ENCODE data around the gene FZD2. TPM values are rescaled to one million over a fixed set of nuclear protein-coding genes. Genes with fewer than 3 reads are reported as not detected.

The FZD2 gene
- total RNA-seq, 1 experiment from 2014 or later = 12.8 TPM

DNA sequence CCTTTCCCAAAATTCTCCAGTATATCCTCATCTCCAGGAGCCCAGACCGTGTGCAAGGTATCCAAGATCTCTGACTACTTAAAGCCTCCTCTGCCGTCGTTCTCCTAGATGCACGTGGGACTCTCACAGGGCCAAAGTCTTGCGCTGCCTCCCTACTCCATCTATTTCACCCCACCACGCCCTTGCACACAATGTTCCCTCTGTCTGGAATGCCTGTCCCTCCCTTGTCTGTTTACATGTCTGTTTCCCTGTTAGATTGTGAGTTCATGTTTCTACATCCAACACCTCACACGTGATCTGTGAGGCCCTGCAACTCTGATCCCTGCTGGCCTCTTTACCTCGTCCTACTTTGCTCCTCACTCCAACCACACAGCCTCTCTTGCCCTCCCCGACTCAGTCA lies 4.9 kb upstream of the FZD2 start:
- ChIA-PET POLR2A (no interaction called here), RAD21 (ENCODE audit: low non-redundant PET in 1 of 2, low total read pairs in 2 of 2, uncharacterized antibody in 2 of 2, unreplicated experiment in 2 of 2) (no interaction called here), CTCF (no interaction called here)
- Histone ChIP-seq H3K4me3 (replicated peaks in 1 of 2; ENCODE audit: low read depth in 1 of 2, low read length in 2 of 2) (no peak overlapping the region), H3K79me2 (ENCODE audit: insufficient read depth, low read length) (no peaks in the 10 kb centered on the region), H2AFZ (ENCODE audit: low read depth, low read length, poor library complexity, severe bottlenecking) (no peak overlapping the region), H3K27ac (ENCODE audit: low read depth, low read length) (no peak overlapping the region), H3K27me3 (ENCODE audit: insufficient read depth, low read length) (no peaks in the 10 kb centered on the region), H3K4me2 (ENCODE audit: low read length) (no peak overlapping the region), H3K9me2 (ENCODE audit: insufficient read depth) (no peaks in the 10 kb centered on the region), H3K4me1 (ENCODE audit: control insufficient read depth in 1 of 2, insufficient read depth in 2 of 2, low read length in 2 of 2) (peaks cover 4 to 30% of the 10 kb centered on the region in 2 experiments), H3K9me3 (ENCODE audit: control insufficient read depth in 1 of 2, insufficient read depth in 1 of 2, low read depth in 1 of 2, low read length in 2 of 2) (no peaks in the 10 kb centered on the region), H3K36me3 (ENCODE audit: control insufficient read depth in 1 of 2, insufficient read depth in 2 of 2, low read length in 2 of 2) (no peaks in the 10 kb centered on the region), H4K20me1 (ENCODE audit: insufficient read depth) (no peaks in the 10 kb centered on the region), H3K9ac (ENCODE audit: low read length) (no peak overlapping the region)
- DNase-seq (ENCODE audit: low read depth, low spot score) (no peak), ATAC-seq (no peak)
- TF ChIP-seq RAD21 (IDR thresholded peaks at IDR 0.05; ENCODE audit: low read depth) (no peak), ZNF274 (IDR thresholded peaks at IDR 0.05; ENCODE audit: low read depth, low read length) (no peak), CBX3 (IDR thresholded peaks at IDR 0.05; ENCODE audit: low read depth) (no peak), YY1 (IDR thresholded peaks at IDR 0.05; ENCODE audit: extremely low read depth, insufficient replicate concordance, low read depth, low read length) (no peak), CEBPB (IDR thresholded peaks at IDR 0.05; ENCODE audit: low read depth) (no peak), ELF1 (IDR thresholded peaks at IDR 0.05; ENCODE audit: borderline replicate concordance, low read depth) (no peak), EZH2phosphoT487 (IDR thresholded peaks at IDR 0.05; ENCODE audit: borderline replicate concordance) (no peak), SIN3A (IDR thresholded peaks at IDR 0.05; ENCODE audit: low read depth) (no peak), FOSL1 (IDR thresholded peaks at IDR 0.05; ENCODE audit: low read depth) (no peak), TCF7L2 (IDR thresholded peaks at IDR 0.05; ENCODE audit: borderline replicate concordance, extremely low read depth, insufficient read depth, insufficient read length) (no peak), POLR2AphosphoS5 (IDR thresholded peaks at IDR 0.05; ENCODE audit: low read depth, low read length) (no peak), SRF (IDR thresholded peaks at IDR 0.05; ENCODE audit: low read depth) (no peak), EZH2 (IDR thresholded peaks at IDR 0.05) (no peak), SP1 (IDR thresholded peaks at IDR 0.05; ENCODE audit: low read depth) (no peak), POLR2A (IDR thresholded peaks at IDR 0.05; ENCODE audit: borderline replicate concordance, extremely low read depth, insufficient read depth, insufficient read length) (no peak)
- TF ChIP-seq, protein P1, sequence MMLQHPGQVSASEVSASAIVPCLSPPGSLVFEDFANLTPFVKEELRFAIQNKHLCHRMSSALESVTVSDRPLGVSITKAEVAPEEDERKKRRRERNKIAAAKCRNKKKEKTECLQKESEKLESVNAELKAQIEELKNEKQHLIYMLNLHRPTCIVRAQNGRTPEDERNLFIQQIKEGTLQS (IDR thresholded peaks at IDR 0.05) = no peak
- TF ChIP-seq, protein P2, sequence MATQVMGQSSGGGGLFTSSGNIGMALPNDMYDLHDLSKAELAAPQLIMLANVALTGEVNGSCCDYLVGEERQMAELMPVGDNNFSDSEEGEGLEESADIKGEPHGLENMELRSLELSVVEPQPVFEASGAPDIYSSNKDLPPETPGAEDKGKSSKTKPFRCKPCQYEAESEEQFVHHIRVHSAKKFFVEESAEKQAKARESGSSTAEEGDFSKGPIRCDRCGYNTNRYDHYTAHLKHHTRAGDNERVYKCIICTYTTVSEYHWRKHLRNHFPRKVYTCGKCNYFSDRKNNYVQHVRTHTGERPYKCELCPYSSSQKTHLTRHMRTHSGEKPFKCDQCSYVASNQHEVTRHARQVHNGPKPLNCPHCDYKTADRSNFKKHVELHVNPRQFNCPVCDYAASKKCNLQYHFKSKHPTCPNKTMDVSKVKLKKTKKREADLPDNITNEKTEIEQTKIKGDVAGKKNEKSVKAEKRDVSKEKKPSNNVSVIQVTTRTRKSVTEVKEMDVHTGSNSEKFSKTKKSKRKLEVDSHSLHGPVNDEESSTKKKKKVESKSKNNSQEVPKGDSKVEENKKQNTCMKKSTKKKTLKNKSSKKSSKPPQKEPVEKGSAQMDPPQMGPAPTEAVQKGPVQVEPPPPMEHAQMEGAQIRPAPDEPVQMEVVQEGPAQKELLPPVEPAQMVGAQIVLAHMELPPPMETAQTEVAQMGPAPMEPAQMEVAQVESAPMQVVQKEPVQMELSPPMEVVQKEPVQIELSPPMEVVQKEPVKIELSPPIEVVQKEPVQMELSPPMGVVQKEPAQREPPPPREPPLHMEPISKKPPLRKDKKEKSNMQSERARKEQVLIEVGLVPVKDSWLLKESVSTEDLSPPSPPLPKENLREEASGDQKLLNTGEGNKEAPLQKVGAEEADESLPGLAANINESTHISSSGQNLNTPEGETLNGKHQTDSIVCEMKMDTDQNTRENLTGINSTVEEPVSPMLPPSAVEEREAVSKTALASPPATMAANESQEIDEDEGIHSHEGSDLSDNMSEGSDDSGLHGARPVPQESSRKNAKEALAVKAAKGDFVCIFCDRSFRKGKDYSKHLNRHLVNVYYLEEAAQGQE (IDR thresholded peaks at IDR 0.05; ENCODE audit: low read depth) = no peak
- TF ChIP-seq, protein P3, sequence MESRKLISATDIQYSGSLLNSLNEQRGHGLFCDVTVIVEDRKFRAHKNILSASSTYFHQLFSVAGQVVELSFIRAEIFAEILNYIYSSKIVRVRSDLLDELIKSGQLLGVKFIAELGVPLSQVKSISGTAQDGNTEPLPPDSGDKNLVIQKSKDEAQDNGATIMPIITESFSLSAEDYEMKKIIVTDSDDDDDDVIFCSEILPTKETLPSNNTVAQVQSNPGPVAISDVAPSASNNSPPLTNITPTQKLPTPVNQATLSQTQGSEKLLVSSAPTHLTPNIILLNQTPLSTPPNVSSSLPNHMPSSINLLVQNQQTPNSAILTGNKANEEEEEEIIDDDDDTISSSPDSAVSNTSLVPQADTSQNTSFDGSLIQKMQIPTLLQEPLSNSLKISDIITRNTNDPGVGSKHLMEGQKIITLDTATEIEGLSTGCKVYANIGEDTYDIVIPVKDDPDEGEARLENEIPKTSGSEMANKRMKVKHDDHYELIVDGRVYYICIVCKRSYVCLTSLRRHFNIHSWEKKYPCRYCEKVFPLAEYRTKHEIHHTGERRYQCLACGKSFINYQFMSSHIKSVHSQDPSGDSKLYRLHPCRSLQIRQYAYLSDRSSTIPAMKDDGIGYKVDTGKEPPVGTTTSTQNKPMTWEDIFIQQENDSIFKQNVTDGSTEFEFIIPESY (IDR thresholded peaks at IDR 0.05; ENCODE audit: extremely low read depth, insufficient replicate concordance, low read length) = no peak
- TF ChIP-seq, protein P4, sequence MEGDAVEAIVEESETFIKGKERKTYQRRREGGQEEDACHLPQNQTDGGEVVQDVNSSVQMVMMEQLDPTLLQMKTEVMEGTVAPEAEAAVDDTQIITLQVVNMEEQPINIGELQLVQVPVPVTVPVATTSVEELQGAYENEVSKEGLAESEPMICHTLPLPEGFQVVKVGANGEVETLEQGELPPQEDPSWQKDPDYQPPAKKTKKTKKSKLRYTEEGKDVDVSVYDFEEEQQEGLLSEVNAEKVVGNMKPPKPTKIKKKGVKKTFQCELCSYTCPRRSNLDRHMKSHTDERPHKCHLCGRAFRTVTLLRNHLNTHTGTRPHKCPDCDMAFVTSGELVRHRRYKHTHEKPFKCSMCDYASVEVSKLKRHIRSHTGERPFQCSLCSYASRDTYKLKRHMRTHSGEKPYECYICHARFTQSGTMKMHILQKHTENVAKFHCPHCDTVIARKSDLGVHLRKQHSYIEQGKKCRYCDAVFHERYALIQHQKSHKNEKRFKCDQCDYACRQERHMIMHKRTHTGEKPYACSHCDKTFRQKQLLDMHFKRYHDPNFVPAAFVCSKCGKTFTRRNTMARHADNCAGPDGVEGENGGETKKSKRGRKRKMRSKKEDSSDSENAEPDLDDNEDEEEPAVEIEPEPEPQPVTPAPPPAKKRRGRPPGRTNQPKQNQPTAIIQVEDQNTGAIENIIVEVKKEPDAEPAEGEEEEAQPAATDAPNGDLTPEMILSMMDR (IDR thresholded peaks at IDR 0.05 in 2 of 3, conservative IDR thresholded peaks at IDR 0.05 in 1 of 3; ENCODE audit: borderline replicate concordance in 1 of 3, insufficient read depth in 1 of 3, low read depth in 2 of 3, low read length in 2 of 3) = no peak
- TF ChIP-seq, protein P5, sequence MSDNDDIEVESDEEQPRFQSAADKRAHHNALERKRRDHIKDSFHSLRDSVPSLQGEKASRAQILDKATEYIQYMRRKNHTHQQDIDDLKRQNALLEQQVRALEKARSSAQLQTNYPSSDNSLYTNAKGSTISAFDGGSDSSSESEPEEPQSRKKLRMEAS (IDR thresholded peaks at IDR 0.05) = no peak
- no TSS peak for BruUV-seq (replicated peaks)
- intact Hi-C loops (cut with micrococcal nuclease) = no loop called here

All from HCT116 (cell line).